Left cardiac atrium (tissue), 4 donors: Measurements from ENCODE around the gene LRTM2. TPM values are rescaled to one million over a fixed set of nuclear protein-coding genes. Genes with fewer than 3 reads are reported as not detected.

Source experiments
- ATAC-seq, 2 donors: fragments of 200-7000 bp; cut with Tn5 transposase; one replicate each; pipeline ENCODE4 v1.9.1; 2020; ENCODE audit warnings: mild to moderate bottlenecking in 2 of 2, moderate library complexity in 2 of 2
- DNase-seq: peaks from one replicate; pipeline ENCODE4 v3.0.0-alpha.2; 2020
- intact Hi-C, 2 donors: fragments of 100-400 bp; cut with DNase I; formaldehyde crosslinking; loops; one replicate each; pipeline versions ENCODE4 v1.14.1 to v1.15.1; 2022 to 2023
- total RNA-seq, 2 donors: library from RNA; stranded (reverse); fragmentation: NEBNext Ultra II Directional; extraction: Animal tissue kit (Norgen Biotek cat#: 25700); gene quantifications; one replicate each; pipeline ENCODE4 v1.2.1, GENCODE V29; 2021
- donor health status: DM: no; HTN: yes; CAD: no.
- donor health status: DM: no; HTN: yes; CAD: no; lungs with severe emphysema.
- donor health status: DM: yes; HTN: yes; CAD: no.
- donor health status: Dilated cardiomyopathy.

The LRTM2 gene
- total RNA-seq, 2 donors from 2014 or later: not detected

GRCh38 chr12:1796515-1797010 is 23.8 kb upstream of the LRTM2 start:
- ATAC-seq (peak; percentile 39 to 48), DNase-seq (no peak)
- intact Hi-C loops: loop anchor here (1.0 to 10.0 kb wide), 3 partner anchors 142 to 238 kb away; no protein-coding TSS in a partner anchor

DNA sequence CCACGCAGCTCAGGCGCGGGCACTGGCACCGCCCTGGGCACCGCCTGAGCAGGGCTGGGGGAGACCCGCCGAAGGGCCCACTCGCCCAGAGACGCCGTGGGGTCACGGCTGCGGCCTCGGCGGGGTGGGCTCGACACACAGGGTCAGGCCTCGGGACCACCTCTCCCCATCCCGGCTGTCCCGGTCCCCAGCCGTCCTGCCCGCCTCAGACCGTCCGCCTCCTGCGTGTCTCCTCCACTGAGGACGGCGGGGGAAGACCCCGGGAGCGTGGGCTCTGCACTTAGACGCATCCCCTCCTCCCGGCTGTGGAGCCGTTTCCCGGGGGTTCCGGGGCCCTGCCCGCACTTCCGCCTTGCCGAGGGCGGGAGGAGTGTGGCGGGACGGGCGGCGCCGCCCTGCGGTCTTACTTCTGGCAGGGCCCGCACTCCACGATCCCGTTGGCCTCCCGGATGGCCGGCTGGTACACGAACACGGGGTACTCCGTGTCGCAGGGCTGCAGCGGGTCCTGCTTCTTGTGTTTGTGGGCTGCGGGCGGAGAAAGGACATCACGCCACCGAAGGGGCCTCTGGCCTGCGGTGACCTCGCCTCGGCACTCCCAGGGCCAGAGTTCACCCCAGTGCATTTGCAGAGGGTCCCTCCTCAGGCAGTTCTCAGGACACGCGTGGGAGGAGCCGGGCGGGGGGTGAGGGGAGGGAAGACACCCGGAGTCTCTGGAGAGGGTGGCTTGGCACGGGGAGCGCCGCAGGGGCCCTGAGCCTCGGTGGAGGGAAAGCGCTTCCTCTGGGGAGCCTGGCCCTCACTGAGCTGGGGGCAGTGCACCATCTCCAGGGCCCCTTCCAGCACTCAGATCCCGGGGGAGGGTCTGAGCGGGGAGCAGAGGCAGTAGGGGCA is 23.1 kb upstream of the LRTM2 start:
- intact Hi-C loops: loop anchor here (2.0 to 10.0 kb wide), 2 partner anchors 142 to 238 kb away; no protein-coding TSS in a partner anchor

DNA sequence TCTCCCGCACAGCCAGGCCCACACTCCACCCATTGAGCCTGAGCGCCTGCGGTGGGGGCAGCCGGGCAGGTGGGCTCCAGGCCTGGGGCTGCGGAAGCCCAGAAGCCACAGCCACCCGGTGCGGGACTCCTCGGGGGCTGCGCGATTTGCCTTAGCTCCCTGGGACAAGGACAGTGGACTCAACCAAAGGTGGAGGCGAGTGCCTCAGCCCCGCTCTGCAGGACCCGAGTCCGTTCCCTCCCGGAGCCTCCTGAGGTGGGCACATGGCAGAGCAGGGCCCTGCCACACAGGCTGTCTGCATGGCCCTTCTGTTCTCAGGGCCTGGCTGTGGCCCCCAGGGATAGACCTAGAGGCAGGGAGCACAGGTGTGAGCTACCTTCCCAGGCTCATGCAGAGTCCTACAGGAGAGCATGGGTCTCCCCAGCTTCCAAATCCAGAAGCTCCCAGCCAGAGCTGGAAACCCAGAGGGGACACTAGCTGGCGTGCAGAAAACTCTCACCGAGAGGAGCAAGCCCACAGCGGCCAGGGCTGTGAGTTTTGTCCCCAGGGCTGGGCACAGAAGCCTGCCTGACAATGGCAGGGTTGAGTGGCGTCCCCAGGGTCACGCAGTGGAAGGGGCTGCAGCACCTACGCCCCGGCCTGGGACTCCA is 22.2 kb upstream of the LRTM2 start:
- DNase-seq: no peak
- no peak for ATAC-seq
- intact Hi-C loops: loop anchor here (2.0 to 10.0 kb wide), 2 partner anchors 141 to 237 kb away; no protein-coding TSS in a partner anchor

More for the DNA sequence above, 23.1 kb upstream of the LRTM2 start:
- ATAC-seq (peak; percentile 34 to 59), DNase-seq (peak; percentile 78)

DNA sequence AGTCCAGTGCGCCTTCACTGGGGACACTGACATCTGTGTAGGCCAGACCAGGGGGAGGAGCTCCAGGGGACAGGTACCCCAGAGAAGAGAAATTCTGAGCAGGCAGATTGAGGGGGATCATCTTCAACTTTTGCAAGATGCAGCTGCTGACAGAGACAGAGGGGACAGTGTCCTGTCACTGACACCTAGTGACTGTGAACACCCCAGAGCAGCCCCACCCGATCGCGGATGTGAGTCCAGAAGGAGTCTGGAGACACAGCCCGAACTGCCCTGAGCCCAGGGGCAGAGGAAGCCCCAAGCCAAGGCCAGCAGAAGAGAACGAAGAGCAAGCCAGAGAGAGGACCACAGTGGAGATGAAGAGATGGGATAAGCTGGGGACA is 21.7 kb upstream of the LRTM2 start:
- intact Hi-C loops: loop anchor here (10.0 kb wide), 1 partner anchor 236 kb away; no protein-coding TSS in a partner anchor
- DNase-seq: no peak
- no peak for ATAC-seq

- ATAC-seq (no peak), DNase-seq (no peak)
- intact Hi-C loops: loop anchor here (10.0 kb wide), 1 partner anchor 236 kb away; no protein-coding TSS in a partner anchor
These were observed 21.1 kb upstream of the LRTM2 start for GRCh38 chr12:1799051-1799881.

GRCh38 chr12:1799882-1800400 is 20.4 kb upstream of the LRTM2 start:
- intact Hi-C loops: loop anchor here (10.0 kb wide), 1 partner anchor 235 kb away; no protein-coding TSS in a partner anchor
- DNase-seq (no peak), ATAC-seq (no peak)

DNA sequence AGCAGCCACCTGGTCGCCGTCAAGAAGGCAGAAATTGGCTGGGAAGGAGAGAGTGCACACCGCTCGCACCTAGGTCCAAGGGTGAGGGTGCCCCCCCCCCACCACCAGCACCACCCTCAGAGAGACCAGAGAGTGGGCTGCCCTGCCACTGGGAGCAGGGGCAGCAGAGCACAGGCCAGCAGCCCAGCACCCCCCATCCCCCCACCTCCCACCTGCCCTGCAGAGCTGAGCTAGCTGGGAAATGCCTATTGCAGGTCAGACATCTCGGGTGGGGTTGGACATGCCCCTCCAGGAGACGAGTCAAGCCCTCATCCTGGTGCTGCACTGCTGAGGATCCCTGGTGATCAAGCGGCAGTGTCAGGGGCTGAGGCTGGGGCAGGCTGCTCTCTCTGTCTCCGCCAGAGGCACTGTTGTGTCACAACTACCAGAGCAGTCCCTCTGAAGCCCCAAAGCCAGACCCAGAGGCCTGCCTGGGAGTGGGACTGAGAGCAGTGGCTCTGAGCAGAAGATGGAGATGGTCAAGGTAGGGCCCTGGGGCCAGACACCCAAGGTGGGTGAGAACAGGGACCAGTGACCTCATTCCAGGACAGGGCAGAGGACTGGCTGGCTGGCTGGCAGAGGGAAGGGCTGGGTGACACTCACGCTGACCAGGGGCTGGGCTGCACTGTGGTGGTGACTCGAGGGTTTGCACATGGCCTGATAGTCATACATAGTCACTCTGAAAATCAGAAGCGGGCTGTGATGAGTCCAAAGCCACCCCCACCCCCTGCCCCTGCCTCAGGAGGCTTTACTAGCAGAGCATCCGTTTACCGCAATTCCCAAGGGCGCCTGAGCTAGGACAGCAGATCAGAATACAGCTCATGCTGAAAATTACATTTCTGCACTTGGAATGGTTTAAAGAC is 19.7 kb upstream of the LRTM2 start:
- ATAC-seq (no peak), DNase-seq (no peak)
- intact Hi-C loops: no loop called here

DNA sequence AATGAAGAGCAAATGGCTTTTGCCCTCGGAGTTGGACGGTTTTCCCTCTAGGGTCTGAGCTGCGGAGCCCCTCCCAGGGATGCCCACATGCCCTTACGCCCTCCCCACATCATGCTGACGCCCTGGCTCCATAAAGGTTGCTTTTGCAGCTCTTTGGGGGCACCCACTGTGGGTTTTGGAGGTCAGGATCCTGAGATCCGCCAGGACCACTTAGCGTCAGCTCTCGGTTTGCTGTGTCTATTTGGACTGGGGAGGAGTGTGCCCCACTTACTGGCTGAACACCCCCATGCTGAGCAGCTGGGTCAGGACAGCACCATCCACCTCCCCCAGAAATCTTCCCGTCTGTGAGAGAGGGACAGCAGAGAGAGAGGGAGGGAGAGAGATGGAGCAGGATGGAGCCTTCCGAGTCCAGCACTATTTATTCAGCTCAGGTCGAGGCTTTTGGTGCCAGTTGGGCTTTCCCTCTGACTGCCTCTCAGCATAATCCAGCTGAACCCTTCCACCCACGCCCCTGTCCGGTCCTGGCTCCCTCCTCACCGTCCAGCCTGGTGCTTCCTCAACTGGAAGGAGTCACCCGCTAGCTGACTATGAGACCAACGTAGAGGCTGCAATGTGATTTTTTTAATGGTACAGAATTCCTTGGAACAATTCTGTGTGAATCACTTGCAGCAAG is 18.9 kb upstream of the LRTM2 start:
- ATAC-seq: no peak

DNA sequence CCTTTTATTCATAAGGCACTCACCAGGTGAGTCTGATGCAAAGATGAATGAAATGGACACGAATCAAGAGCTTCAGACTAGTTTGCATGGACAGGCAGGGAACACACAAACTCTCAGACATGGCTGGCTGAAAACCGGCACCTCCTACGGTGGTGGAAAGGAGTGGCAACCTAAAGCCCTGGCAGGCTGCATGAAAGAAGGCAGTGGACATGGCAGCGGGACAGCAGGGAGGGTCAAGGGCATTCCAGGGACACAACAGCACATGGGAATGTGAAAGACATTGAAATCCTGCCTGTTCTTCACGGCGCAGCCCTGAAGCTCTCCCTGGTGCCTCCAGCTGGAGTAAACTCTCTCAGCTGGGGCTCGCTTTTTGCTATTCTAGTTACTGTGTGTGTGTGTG is 16.6 kb upstream of the LRTM2 start:
- DNase-seq: no peak
- no peak for ATAC-seq
- intact Hi-C loops: no loop called here

More for the DNA sequence above, 18.9 kb upstream of the LRTM2 start:
- intact Hi-C loops: no loop called here
- no peak for DNase-seq

DNA sequence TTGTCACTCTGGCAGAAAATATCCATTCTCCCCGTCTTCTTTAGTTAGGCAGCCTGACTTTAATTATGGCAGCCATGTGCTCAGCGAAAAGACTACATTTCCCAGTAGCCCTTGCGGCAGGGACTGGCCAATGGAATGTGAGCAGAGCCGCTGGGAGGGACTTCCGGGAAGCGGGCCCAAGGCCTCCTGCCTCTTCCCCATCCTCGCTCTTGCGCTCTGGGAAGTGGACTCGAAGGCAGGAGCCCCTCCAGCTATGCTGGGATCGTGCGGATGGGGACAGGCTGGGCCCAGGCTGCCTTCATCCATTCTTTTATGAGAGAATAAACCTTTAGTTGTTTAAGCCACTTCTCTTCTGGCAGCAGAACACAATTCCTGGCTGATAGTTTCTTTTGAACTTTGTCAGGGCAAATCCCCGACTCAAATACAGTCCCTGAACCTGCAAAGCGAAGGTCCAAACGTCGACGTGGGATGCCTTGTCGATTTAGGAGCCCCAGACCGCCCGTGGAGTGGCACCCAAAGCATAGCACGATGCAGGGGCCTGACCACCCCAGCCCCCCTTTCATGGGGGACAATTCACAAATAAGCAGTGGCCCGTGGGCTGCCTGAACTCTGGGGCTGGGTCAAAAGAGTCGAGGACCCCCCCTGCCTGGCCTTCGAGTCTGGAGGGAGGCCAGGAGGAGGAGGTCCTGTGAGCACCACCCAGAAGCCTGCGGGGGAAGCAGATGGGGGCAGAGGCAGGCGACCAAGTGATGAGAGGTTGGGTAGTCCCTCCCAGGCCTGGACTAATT is 15.6 kb upstream of the LRTM2 start:
- intact Hi-C loops: loop anchor here in 1 of 2 donors (5.0 kb wide), 1 partner anchor 113 kb away; the partner anchor contains the start of gene CACNA2D4
- ATAC-seq (peak; percentile 86 to 91), DNase-seq (peak; percentile 92)

DNA sequence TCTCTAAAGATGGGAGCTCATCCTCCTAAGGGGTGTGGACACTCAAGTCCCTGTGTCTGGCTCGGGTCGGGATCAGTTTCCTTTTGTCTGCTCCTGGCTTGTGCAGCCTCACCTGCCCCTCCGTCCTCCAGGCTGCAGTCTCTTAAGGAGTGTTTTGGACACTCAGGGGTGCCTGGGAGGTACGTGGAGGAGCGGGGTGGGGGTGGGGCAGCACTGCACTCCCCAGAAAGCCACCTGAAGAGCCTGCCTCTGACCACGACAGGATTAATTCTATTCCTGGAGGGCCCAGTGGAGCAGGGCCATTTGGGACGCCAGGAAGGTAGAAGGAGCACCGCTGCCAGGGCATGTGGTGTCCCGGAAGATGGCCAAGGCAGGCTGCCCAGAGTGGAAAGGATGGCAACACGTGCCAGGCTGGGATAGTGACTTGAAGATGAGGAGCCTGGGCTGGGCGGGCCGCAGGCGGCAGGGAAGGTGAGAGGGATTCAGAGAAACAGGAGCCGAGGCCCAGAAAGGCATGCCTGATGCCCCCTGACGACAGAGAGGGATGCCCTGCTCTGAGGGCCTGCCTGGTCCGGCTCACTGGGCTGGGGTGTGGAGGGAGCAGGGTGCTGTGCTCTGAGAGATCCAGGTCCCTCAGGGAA is 14.8 kb upstream of the LRTM2 start:
- ATAC-seq (peak; percentile 23 to 33), DNase-seq (no peak)
- intact Hi-C loops: loop anchor here in 1 of 2 donors (5.0 kb wide), 1 partner anchor 112 kb away; the partner anchor contains the start of gene CACNA2D4

DNA sequence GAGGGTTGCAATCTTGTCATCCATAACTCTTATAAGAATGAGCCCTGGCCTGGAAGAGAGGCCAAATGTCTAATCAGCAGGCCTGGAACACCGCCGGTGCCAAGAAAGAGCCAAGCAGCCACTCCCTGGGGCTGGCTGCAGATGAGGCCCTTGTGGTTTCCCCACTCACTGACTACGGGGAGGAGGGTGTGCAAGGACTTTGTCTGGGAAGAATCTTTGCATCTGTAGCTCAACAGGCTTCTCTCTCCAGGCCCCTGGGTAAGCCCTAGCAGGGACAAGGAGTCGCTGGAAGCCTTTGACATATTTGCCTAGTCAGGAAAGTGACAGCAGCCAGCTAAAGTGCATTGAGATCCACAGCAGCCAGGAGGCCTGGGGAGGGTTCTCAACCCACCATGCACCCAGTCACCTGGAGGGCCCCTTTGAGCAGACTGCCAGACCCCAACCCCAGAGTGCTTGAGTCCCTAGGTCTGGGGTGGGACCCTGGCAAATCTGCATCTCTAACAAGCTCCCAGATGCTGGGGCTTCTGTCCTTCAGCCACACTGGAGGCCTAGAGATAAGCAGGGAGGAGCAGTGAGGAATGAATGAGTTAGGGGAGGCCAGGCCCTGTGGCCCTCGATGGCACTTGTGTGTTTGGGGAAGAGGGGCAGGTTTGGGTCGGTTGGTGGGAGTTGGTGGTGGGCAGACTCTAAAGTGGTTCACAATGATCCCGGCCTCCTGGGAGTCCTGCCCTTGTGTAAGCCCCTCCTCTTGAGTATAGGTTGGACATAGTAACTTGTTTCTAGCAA is 13.9 kb upstream of the LRTM2 start:
- intact Hi-C loops: loop anchor here in 1 of 2 donors (5.0 kb wide), 1 partner anchor 111 kb away; the partner anchor contains the start of gene CACNA2D4
- ATAC-seq: peak; percentile 37 to 46
- DNase-seq: peak; percentile 21

DNA sequence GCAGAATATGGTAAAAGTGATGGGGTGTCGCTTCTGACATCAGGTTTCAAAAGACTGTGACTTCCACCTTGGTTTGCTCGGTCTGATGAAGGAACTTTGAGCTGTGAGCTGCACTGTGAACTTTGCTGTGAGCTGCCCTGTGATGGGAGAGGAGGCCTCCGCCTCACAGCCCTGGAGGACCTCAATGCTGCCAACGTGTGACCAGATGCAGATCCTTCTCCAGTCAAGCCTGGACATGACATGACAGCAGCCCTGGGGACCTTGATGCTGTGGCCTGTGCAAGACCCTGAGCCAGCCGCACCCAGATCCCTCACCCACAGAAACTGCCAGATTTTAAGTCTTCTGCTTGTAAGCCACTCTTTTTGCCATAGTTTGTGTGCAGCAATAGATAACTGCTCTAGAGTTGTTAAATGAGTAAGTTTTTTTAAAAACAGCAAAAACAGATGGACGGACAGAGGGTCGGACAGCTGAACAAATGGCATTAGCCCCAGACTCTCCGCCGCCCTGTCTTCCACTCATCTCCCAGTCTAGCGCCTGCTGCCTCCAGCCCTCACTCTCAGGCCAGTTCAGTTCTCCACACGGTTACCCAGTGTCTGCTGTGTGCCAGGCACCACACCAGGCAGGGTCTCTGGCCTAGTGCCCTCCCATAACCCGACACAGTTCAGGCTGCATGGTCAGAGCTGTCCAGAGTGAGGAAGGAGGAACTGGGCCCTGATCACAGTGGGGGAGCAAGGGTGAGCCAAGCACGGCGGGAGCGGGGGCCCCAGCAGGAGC is 13.1 kb upstream of the LRTM2 start:
- intact Hi-C loops: loop anchor here in 1 of 2 donors (5.0 kb wide), 1 partner anchor 110 kb away; the partner anchor contains the start of gene CACNA2D4
- ATAC-seq (no peak), DNase-seq (peak; percentile 18)
